GM23338 (cell line): ENCODE data around the gene TJP1. TPM values are rescaled to one million over a fixed set of nuclear protein-coding genes. Genes with fewer than 3 reads are reported as not detected.

Experiments used
- ATAC-seq: fragments of 200-7000 bp; cut with Tn5 transposase; 3 replicates; pipeline ENCODE4 v1.9.1; 2020
- DNase-seq: peaks from one replicate; pipeline ENCODE4 v3.0.0-alpha.2; 2015; ENCODE audit warnings: low spot score
- H2AFZ ChIP-seq: fragments of 200-600 bp; sonication (generic); 2 replicates; pipeline ENCODE4 v1.8.0; 2016; ENCODE audit warnings: antibody characterized with exemption, mild to moderate bottlenecking, moderate library complexity
- H3F3A ChIP-seq: fragments of 200-600 bp; sonication (generic); replicated peaks from 2 replicates; pipeline ENCODE4 v1.8.0; 2017; ENCODE audit warnings: antibody characterized with exemption, mixed run types, low read depth
- H3K27ac ChIP-seq: fragments of 200-600 bp; sonication (generic); 2 replicates; pipeline ENCODE4 v1.6.1; 2016; ENCODE audit warnings: low read depth
- H3K27me3 ChIP-seq: fragments of 200-600 bp; sonication (generic); 2 replicates; pipeline ENCODE4 v1.8.0; 2016; ENCODE audit warnings: mild to moderate bottlenecking, mixed run types, moderate library complexity; ENCODE audit not compliant: insufficient read depth
- H3K36me3 ChIP-seq: fragments of 200-600 bp; sonication (generic); 2 replicates; pipeline ENCODE4 v1.8.0; 2016; ENCODE audit warnings: mild to moderate bottlenecking; ENCODE audit not compliant: insufficient read depth
- H3K4me1 ChIP-seq: fragments of 200-600 bp; sonication (generic); 2 replicates; pipeline ENCODE4 v1.8.0; 2016; ENCODE audit warnings: mild to moderate bottlenecking, moderate library complexity; ENCODE audit not compliant: insufficient read depth
- H3K4me2 ChIP-seq: fragments of 200-600 bp; sonication (generic); 2 replicates; pipeline ENCODE4 v1.7.1; 2017; ENCODE audit warnings: mixed run types
- H3K4me3 ChIP-seq: fragments of 200-600 bp; sonication (generic); 2 replicates; pipeline ENCODE4 v1.6.1; 2016; ENCODE audit warnings: mixed run types
- H3K79me2 ChIP-seq: fragments of 200-600 bp; sonication (generic); replicated peaks from 2 replicates; pipeline ENCODE4 v1.8.0; 2017; ENCODE audit warnings: mild to moderate bottlenecking; ENCODE audit not compliant: insufficient read depth
- H3K9me2 ChIP-seq: fragments of 200-600 bp; sonication (generic); 2 replicates; pipeline ENCODE4 v1.8.0; 2017; ENCODE audit not compliant: insufficient read depth
- H4K20me1 ChIP-seq: fragments of 200-600 bp; sonication (generic); replicated peaks from 2 replicates; pipeline ENCODE4 v1.8.0; 2017; ENCODE audit warnings: mild to moderate bottlenecking; ENCODE audit not compliant: insufficient read depth
- H3K27ac Mint-ChIP-seq: 2 replicates; pipeline ENCODE4 v1.8.0; 2020; ENCODE audit warnings: inconsistent platforms, mild to moderate bottlenecking, moderate library complexity, mixed read lengths
- H3K27me3 Mint-ChIP-seq: 3 replicates; pipeline ENCODE4 v1.8.0; 2022; ENCODE audit warnings: low read depth, mild to moderate bottlenecking, moderate library complexity, mixed read lengths, inconsistent platforms; ENCODE audit not compliant: insufficient read depth, poor library complexity
- H3K36me3 Mint-ChIP-seq: 3 replicates; pipeline ENCODE4 v1.8.0; 2021; ENCODE audit warnings: low read depth, mild to moderate bottlenecking, inconsistent platforms, moderate library complexity, mixed read lengths
- H3K4me1 Mint-ChIP-seq: 3 replicates; pipeline ENCODE4 v1.8.0; 2020; ENCODE audit warnings: mild to moderate bottlenecking, inconsistent platforms, mixed read lengths
- H3K4me3 Mint-ChIP-seq: 3 replicates; pipeline ENCODE4 v1.8.0; 2021; ENCODE audit warnings: moderate library complexity, mild to moderate bottlenecking, inconsistent platforms, mixed read lengths
- H3K9me3 Mint-ChIP-seq: 3 replicates; pipeline ENCODE4 v1.8.0; 2020; ENCODE audit warnings: moderate library complexity, mild to moderate bottlenecking, inconsistent platforms, mixed read lengths
- CREB1 ChIP-seq: fragments of 250-450 bp; sonication (Bioruptor Pico); IDR thresholded peaks from 2 replicates; pipeline ENCODE4 v1.5.0; 2020; ENCODE audit warnings: low read depth, mild to moderate bottlenecking, moderate library complexity
- CTCF ChIP-seq, 2 experiments: fragments of 200-600 bp in 1 of 2; sonication (generic) in 1 of 2; conservative IDR thresholded peaks; 2 replicates each; pipeline versions ENCODE4 v1.5.1 to v1.6.1; 2016 to 2017; ENCODE audit warnings: antibody characterized with exemption in 2 of 2, low read depth in 2 of 2, mild to moderate bottlenecking in 2 of 2, moderate library complexity in 1 of 2
- ETS1 ChIP-seq: IDR thresholded peaks from 2 replicates; pipeline ENCODE4 v1.6.1; 2016; ENCODE audit warnings: antibody characterized with exemption
- JUNB ChIP-seq: IDR thresholded peaks from one replicate; pipeline ENCODE4 v1.6.1; 2016; ENCODE audit warnings: antibody characterized with exemption; ENCODE audit not compliant: unreplicated experiment
- ZNF331 ChIP-seq: fragments of 250-450 bp; sonication (Bioruptor Pico); IDR thresholded peaks from 2 replicates; pipeline ENCODE4 v1.5.0; 2020; ENCODE audit warnings: low read depth, mild to moderate bottlenecking, moderate library complexity
- ZNF462 ChIP-seq: fragments of 250-450 bp; sonication (Bioruptor Pico); IDR thresholded peaks from 2 replicates; pipeline ENCODE4 v1.5.0; 2020; ENCODE audit warnings: mild to moderate bottlenecking, moderate library complexity
- polyA plus RNA-seq: library from polyadenylated mRNA; unstranded; fragments of >200 nt; fragmentation: Nextera tagmentation; extraction: Ambion mirVana; gene quantifications from 2 replicates; pipeline ENCODE4 v1.2.1, GENCODE V29; 2016
- total RNA-seq: library from RNA; depleted of rRNA; stranded (reverse); fragments of >200 nt; shearing (Covaris generic); gene quantifications from 2 replicates; pipeline ENCODE4 v1.2.3, GENCODE V29; 2014

TJP1 gene
- total and polyA plus RNA-seq, 2 experiments from 2014 or later = 76.2 to 116 TPM

GRCh38 chr15:29867241-29868000 is 45.2 kb upstream of the TJP1 start:
- H3K4me1 Mint-ChIP-seq = peaks cover 16% of the 10 kb centered on the region
- no peaks in the 10 kb centered on the region for H3K36me3 ChIP-seq
- H3K9me3 Mint-ChIP-seq = no peaks in the 10 kb centered on the region
- H3K4me2 ChIP-seq = no peak overlapping the region
- DNase-seq (no peak), ATAC-seq (no peak)
- no peak for TF ChIP-seq CREB1 (CRISPR knock-in tag)
- TF ChIP-seq JUNB = no peak
- no peak for TF ChIP-seq CTCF (conservative IDR thresholded peaks at IDR 0.05; ENCODE audit: low read depth in 2 of 2)
- no peak for TF ChIP-seq ETS1
- no peak for TF ChIP-seq ZNF331 (CRISPR knock-in tag)
- no peak for TF ChIP-seq ZNF462 (CRISPR knock-in tag)
- peaks cover 13% of the 10 kb centered on the region; the same call in 1 of the 2 replicates for H3K4me1 ChIP-seq
- H3K27ac ChIP-seq = no peak overlapping the region
- H3F3A ChIP-seq = no peaks in the 10 kb centered on the region
- no peak overlapping the region for H2AFZ ChIP-seq
- H3K27me3 ChIP-seq = no peaks in the 10 kb centered on the region
- H3K79me2 ChIP-seq = no peaks in the 10 kb centered on the region
- no peaks in the 10 kb centered on the region for H3K9me2 ChIP-seq
- no peak overlapping the region for H3K4me3 Mint-ChIP-seq
- no peak overlapping the region for H3K27ac Mint-ChIP-seq
- H3K36me3 Mint-ChIP-seq = no peaks in the 10 kb centered on the region
- H3K27me3 Mint-ChIP-seq = peaks cover 1% of the 10 kb centered on the region
- no peaks in the 10 kb centered on the region for H4K20me1 ChIP-seq
- H3K4me3 ChIP-seq = no peak overlapping the region
